ENCODE results near the gene HJV.

HJV gene

DNA sequence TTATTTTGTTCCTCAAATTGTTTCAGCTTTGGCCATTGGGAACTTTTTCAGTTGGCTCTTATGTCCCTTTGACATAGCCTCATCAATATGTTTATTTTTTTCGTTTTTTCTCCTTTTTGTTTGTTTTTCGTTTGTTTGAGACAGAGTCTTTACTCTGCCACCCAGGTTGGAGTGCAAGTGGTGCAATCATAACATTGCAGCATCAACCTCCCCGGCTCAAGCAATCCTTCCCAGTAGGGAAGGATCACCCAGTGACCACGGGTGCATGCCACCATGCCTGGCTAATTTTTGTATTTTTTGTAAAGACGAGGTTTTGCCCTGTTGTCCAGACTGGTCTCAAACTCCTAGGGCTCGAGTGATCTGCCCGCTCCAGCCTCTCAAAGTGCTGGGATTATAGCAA, 49.0 kb downstream of the HJV start:
- DNase-seq, result no peak
